ENCODE results near the gene SLC44A4. TPM values are rescaled to one million over a fixed set of nuclear protein-coding genes. Genes with fewer than 3 reads are reported as not detected.
A peak's percentile ranks its signal among the peaks of the same experiment; 100 is the strongest.

Gene SLC44A4
- total and polyA plus RNA-seq, 9 of the 15 experiments (the other 6 are each of a cell fraction or from before 2014, with no cell fraction given), result 7.9 to 18.6 (median 11.2) TPM

DNA sequence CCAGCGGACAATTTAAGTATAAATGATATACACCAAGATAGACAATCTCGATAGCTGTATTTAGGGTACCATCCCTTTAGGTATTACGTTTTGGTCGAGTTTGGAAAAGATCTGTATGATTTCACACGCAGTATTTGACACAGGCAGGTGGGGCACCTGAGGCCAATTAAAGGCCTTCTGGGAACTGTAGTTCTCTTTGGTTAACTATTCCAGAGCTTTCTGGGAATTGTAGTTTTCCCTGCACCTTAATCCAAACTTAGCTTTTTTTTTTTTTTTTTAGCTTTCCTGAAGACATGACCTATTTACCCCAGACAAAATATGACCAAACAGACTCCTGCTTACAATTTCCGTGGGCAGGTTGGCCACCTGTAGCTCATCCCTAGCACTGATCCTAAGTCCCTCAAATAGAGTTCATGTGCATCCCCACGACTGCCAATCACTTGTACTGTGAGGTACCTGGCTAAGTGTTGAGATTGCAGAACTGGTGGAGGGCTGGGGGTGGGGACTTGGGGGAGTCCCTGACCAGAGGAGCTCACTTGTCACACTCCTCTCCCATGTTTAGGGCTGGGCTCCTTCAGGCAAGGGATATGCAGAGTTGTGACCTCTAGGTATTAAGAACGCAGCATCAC is 19.7 kb upstream of the SLC44A4 start (continued):
- TF ChIP-seq GABPB1 (CRISPR knock-in tag; IDR thresholded peaks at IDR 0.05), result 0 out of 2 replicates have a peak, but pooled peaks have one; percentile 23
- TF ChIP-seq TEAD4 (IDR thresholded peaks at IDR 0.05; ENCODE audit: low read length), result peak; percentile 12; the same call in 1 of the 2 replicates
- TF ChIP-seq TEAD4 (CRISPR knock-in tag; IDR thresholded peaks at IDR 0.05; ENCODE audit: borderline replicate concordance), result no peak
- TF ChIP-seq, protein P1, sequence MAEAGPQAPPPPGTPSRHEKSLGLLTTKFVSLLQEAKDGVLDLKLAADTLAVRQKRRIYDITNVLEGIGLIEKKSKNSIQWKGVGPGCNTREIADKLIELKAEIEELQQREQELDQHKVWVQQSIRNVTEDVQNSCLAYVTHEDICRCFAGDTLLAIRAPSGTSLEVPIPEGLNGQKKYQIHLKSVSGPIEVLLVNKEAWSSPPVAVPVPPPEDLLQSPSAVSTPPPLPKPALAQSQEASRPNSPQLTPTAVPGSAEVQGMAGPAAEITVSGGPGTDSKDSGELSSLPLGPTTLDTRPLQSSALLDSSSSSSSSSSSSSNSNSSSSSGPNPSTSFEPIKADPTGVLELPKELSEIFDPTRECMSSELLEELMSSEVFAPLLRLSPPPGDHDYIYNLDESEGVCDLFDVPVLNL (CRISPR knock-in tag; IDR thresholded peaks at IDR 0.05; ENCODE audit: low read depth), result no peak
- TF ChIP-seq SMC3 (conservative IDR thresholded peaks at IDR 0.05; ENCODE audit: insufficient read depth, low read depth, low read length), result no peak
- TF ChIP-seq CEBPG (CRISPR knock-in tag; IDR thresholded peaks at IDR 0.05), result no peak
- no peak for TF ChIP-seq CEBPG (tag; conservative IDR thresholded peaks at IDR 0.05 in 1 of 2, IDR thresholded peaks at IDR 0.05 in 1 of 2)
- peak; percentile 86 to 91 for TF ChIP-seq SIX5 (IDR thresholded peaks at IDR 0.05; ENCODE audit: borderline replicate concordance in 1 of 2, insufficient read depth in 1 of 2, low read depth in 1 of 2, low read length in 2 of 2)
- no peak for TF ChIP-seq ZNF696 (CRISPR knock-in tag; conservative IDR thresholded peaks at IDR 0.05)
- no peak for TF ChIP-seq SMAD3 (CRISPR knock-in tag; conservative IDR thresholded peaks at IDR 0.05)
- TF ChIP-seq RBM25 (IDR thresholded peaks at IDR 0.05; ENCODE audit: low read depth, low read length, severe bottlenecking), result no peak
- TF ChIP-seq FOXJ3 (CRISPR knock-in tag; IDR thresholded peaks at IDR 0.05), result no peak
- 0 out of 2 replicates have a peak, but pooled peaks have one; percentile 75 for TF ChIP-seq ZNF197 (CRISPR knock-in tag; IDR thresholded peaks at IDR 0.05; ENCODE audit: low read depth)
- no peak for TF ChIP-seq SREBF1 (IDR thresholded peaks at IDR 0.05; ENCODE audit: borderline replicate concordance, low read depth, low read length)
- no peak for TF ChIP-seq NFRKB (IDR thresholded peaks at IDR 0.05; ENCODE audit: low read depth)
- TF ChIP-seq MECOM (CRISPR knock-in tag; IDR thresholded peaks at IDR 0.05), result no peak
- TF ChIP-seq RFX1 (IDR thresholded peaks at IDR 0.05), result no peak
- TF ChIP-seq ZNF143 (CRISPR knock-in tag; IDR thresholded peaks at IDR 0.05), result peak; percentile 90
- no peak for TF ChIP-seq ZNF140 (CRISPR knock-in tag; IDR thresholded peaks at IDR 0.05)
- no peak for TF ChIP-seq HMG20B (CRISPR knock-in tag; IDR thresholded peaks at IDR 0.05)
- TF ChIP-seq GABPA (tag; conservative IDR thresholded peaks at IDR 0.05; ENCODE audit: low read depth), result peak; percentile 41; the same call in 1 of the 2 replicates
- 0 out of 2 replicates have a peak, but pooled peaks have one; percentile 2 for TF ChIP-seq ZNF717 (CRISPR knock-in tag; IDR thresholded peaks at IDR 0.05)
- no peak for TF ChIP-seq MCM7 (IDR thresholded peaks at IDR 0.05)
- TF ChIP-seq ZNF175 (CRISPR knock-in tag; IDR thresholded peaks at IDR 0.05; ENCODE audit: low read depth), result 0 out of 2 replicates have a peak, but pooled peaks have one; percentile 35
- TF ChIP-seq FOXJ2 (tag; IDR thresholded peaks at IDR 0.05), result peak; percentile 39; the same call in 1 of the 2 replicates
